Calu3 (cell line): Measurements from ENCODE around the gene CSMD2. TPM values are rescaled to one million over a fixed set of nuclear protein-coding genes. Genes with fewer than 3 reads are reported as not detected.

Experiments used
- BruUV-seq: library from RNA; stranded (reverse); fragments of 400-500 nt; replicated peaks from 2 replicates; lab custom pipeline; 2021; lab: Mats Ljungman, UMichigan
- CTCF ChIA-PET: fragments of 300-600 bp; sonication (Branson Sonifier 250); formaldehyde crosslinking; loops from one replicate; lab custom pipeline; 2022; ENCODE audit warnings: antibody characterized with exemption; lab: Charles Lee
- DNase-seq: peaks from one replicate; pipeline ENCODE4 v3.0.0; 2022
- H3K27ac Mint-ChIP-seq: one replicate; pipeline ENCODE4 v1.8.0; 2022; ENCODE audit warnings: mixed read lengths; ENCODE audit not compliant: unreplicated experiment
- H3K27me3 Mint-ChIP-seq: one replicate; pipeline ENCODE4 v1.8.0; 2022; ENCODE audit warnings: mixed read lengths; ENCODE audit not compliant: unreplicated experiment
- H3K36me3 Mint-ChIP-seq: one replicate; pipeline ENCODE4 v1.8.0; 2022; ENCODE audit warnings: mild to moderate bottlenecking, moderate library complexity, mixed read lengths; ENCODE audit not compliant: insufficient read depth, unreplicated experiment
- H3K4me1 Mint-ChIP-seq: one replicate; pipeline ENCODE4 v1.8.0; 2022; ENCODE audit warnings: mild to moderate bottlenecking, low read depth, mixed read lengths; ENCODE audit not compliant: unreplicated experiment
- H3K4me3 Mint-ChIP-seq: one replicate; pipeline ENCODE4 v1.8.0; 2022; ENCODE audit warnings: mild to moderate bottlenecking, low read depth, moderate library complexity, mixed read lengths; ENCODE audit not compliant: unreplicated experiment
- H3K9me3 Mint-ChIP-seq: one replicate; pipeline ENCODE4 v1.8.0; 2022; ENCODE audit warnings: low read depth, mixed read lengths; ENCODE audit not compliant: unreplicated experiment
- CTCF ChIP-seq: fragments of 200-600 bp; IDR thresholded peaks from one replicate; pipeline ENCODE4 v1.8.0; 2022; ENCODE audit warnings: antibody characterized with exemption; ENCODE audit not compliant: unreplicated experiment
- intact Hi-C: fragments of 100-400 bp; cut with micrococcal nuclease; formaldehyde crosslinking; loops from one replicate; pipeline ENCODE4 v1.10.0; 2022; ENCODE audit not compliant: unreplicated experiment
- total RNA-seq: library from RNA; stranded (reverse); gene quantifications from 2 replicates; pipeline ENCODE4 v1.2.3, GENCODE V29; 2022

CSMD2 gene
- total RNA-seq, 1 experiment from 2014 or later: not detected

GRCh38 chr1:33906156-33906555, 258.9 kb downstream of the CSMD2 start:
- no peaks in the 10 kb centered on the region for H3K27me3 Mint-ChIP-seq
- no peak for DNase-seq
- TF ChIP-seq CTCF: no peak
- intact Hi-C loops: no loop called here
- H3K36me3 Mint-ChIP-seq: no peaks in the 10 kb centered on the region
- no peak overlapping the region for H3K4me3 Mint-ChIP-seq
- no peak overlapping the region for H3K27ac Mint-ChIP-seq
- H3K9me3 Mint-ChIP-seq: peaks cover 20% of the 10 kb centered on the region
- no TSS peak for BruUV-seq
- no peaks in the 10 kb centered on the region for H3K4me1 Mint-ChIP-seq
- CTCF ChIA-PET: no interaction called here

GRCh38 chr1:33905241-33905640, 259.8 kb downstream of the CSMD2 start:
- no peak overlapping the region for H3K4me3 Mint-ChIP-seq
- peaks cover 20% of the 10 kb centered on the region for H3K9me3 Mint-ChIP-seq
- CTCF ChIA-PET: no interaction called here
- no peak for DNase-seq
- no peak overlapping the region for H3K27ac Mint-ChIP-seq
- H3K27me3 Mint-ChIP-seq: no peaks in the 10 kb centered on the region
- no TSS peak for BruUV-seq
- H3K36me3 Mint-ChIP-seq: no peaks in the 10 kb centered on the region
- intact Hi-C loops: no loop called here
- TF ChIP-seq CTCF: no peak
- H3K4me1 Mint-ChIP-seq: no peaks in the 10 kb centered on the region

GRCh38 chr1:33903210-33903589, 261.8 kb downstream of the CSMD2 start:
- Mint-ChIP-seq H3K4me1 (no peaks in the 10 kb centered on the region), H3K9me3 (peaks cover 15% of the 10 kb centered on the region), H3K4me3 (no peak overlapping the region), H3K36me3 (no peaks in the 10 kb centered on the region), H3K27me3 (no peaks in the 10 kb centered on the region), H3K27ac (no peak overlapping the region)
- TF ChIP-seq CTCF: no peak
- CTCF ChIA-PET: no interaction called here
- no peak for DNase-seq
- intact Hi-C loops: no loop called here
- BruUV-seq: no TSS peak

DNA sequence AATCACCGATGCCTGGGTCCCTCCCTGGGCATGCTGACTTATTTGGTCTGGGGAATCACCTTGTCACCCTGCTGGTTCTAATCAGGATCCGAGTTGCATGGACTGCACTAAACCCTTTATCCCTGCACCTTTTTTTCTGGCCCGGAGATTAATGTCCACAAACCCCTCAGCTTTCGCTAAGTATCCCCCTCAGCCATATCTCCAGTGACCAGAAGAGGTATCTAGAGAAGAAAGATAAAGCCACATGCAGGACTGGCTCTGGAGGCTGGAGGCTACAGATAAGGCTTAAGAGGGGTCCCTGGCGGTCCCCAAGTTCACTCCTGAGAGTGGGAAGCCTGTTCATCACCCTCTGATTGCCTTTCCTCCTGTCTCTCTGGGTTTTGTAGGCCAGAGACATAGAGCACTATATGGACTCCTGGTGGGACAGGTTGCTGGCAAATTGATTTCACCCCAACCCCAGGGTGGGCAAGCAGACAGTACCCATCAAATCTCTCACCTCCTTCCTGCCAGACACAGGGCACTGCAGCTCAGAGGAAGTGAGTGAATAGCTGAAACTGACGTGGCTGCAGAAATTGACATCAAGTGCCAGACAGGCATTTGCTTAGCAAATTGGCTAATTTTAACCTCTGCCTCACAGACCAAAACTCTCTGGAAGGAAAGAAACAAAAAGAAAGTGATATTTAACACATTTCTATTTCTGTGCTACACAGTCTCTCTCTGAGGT, 262.4 kb downstream of the CSMD2 start:
- Mint-ChIP-seq H3K9me3 (peaks cover 15% of the 10 kb centered on the region), H3K4me3 (no peak overlapping the region), H3K27me3 (no peaks in the 10 kb centered on the region), H3K27ac (no peak overlapping the region), H3K36me3 (no peaks in the 10 kb centered on the region), H3K4me1 (no peaks in the 10 kb centered on the region)
- intact Hi-C loops: no loop called here
- CTCF ChIA-PET: no interaction called here
- BruUV-seq: no TSS peak
- no peak for TF ChIP-seq CTCF
- DNase-seq: no peak
